IMR-90 (cell line): ENCODE results near the gene BRAF. TPM values are rescaled to one million over a fixed set of nuclear protein-coding genes. Genes with fewer than 3 reads are reported as not detected.

Experiments
- ATAC-seq: fragments of 200-7000 bp; cut with Tn5 transposase; 2 replicates; pipeline ENCODE4 v1.9.1; 2020; ENCODE audit warnings: low read depth, mild to moderate bottlenecking, moderate library complexity
- BruUV-seq: library from RNA; stranded (reverse); fragments of 400-500 nt; replicated peaks from 2 replicates; lab custom pipeline; 2021; lab: Mats Ljungman, UMichigan
- CTCF ChIA-PET: fragments of 300-600 bp; formaldehyde crosslinking; extraction: SDS; loops from one replicate; lab custom pipeline; 2021; ENCODE audit warnings: antibody characterized with exemption; lab: Yijun Ruan, JAX
- POLR2A ChIA-PET: fragments of 300-600 bp; sonication (Branson Sonifier 250); formaldehyde crosslinking; loops from one replicate; lab custom pipeline; 2022; ENCODE audit warnings: antibody characterized with exemption; ENCODE audit not compliant: unreplicated experiment; lab: Charles Lee
- DNase-seq: peaks from one replicate; pipeline ENCODE4 v3.0.0; 2013
- H2AFZ ChIP-seq: replicated peaks from 2 replicates; pipeline ENCODE3; 2013; ENCODE audit warnings: low read length, mild to moderate bottlenecking; ENCODE audit not compliant: poor library complexity
- H2AK5ac ChIP-seq: 2 replicates; pipeline ENCODE4 v1.6.1; 2013; ENCODE audit warnings: low read depth, low read length, inconsistent platforms
- H2AK9ac ChIP-seq: replicated peaks from 2 replicates; pipeline ENCODE3; 2013; ENCODE audit warnings: mild to moderate bottlenecking, low read depth, low read length, moderate library complexity; ENCODE audit not compliant: poor library complexity
- H2BK120ac ChIP-seq: 2 replicates; pipeline ENCODE4 v1.6.1; 2013; ENCODE audit warnings: low read depth, low read length, inconsistent platforms
- H2BK15ac ChIP-seq: 3 replicates; pipeline ENCODE4 v1.6.1; 2013; ENCODE audit warnings: low read depth, low read length, inconsistent platforms
- H2BK20ac ChIP-seq: 2 replicates; pipeline ENCODE4 v1.6.1; 2013; ENCODE audit warnings: low read depth, mild to moderate bottlenecking, inconsistent platforms, low read length, moderate library complexity
- H2BK5ac ChIP-seq: 2 replicates; pipeline ENCODE4 v1.6.1; 2013; ENCODE audit warnings: mild to moderate bottlenecking, low read depth, low read length, inconsistent platforms; ENCODE audit not compliant: poor library complexity, severe bottlenecking
- H3K14ac ChIP-seq: replicated peaks from 2 replicates; pipeline ENCODE4 v1.6.1; 2013; ENCODE audit warnings: low read depth, low read length, inconsistent platforms
- H3K18ac ChIP-seq: 2 replicates; pipeline ENCODE4 v1.6.1; 2013; ENCODE audit warnings: low read depth, low read length, control low read depth
- H3K23ac ChIP-seq: 2 replicates; pipeline ENCODE4 v1.6.1; 2013; ENCODE audit warnings: low read depth, low read length, inconsistent platforms
- H3K27ac ChIP-seq: 2 replicates; pipeline ENCODE4 v1.5.1; 2013; ENCODE audit warnings: mild to moderate bottlenecking, control low read depth, low read length; ENCODE audit not compliant: insufficient read depth
- H3K27me3 ChIP-seq: 2 replicates; pipeline ENCODE4 v1.6.1; 2013; ENCODE audit warnings: low read length; ENCODE audit not compliant: control insufficient read depth, insufficient read depth
- H3K36me3 ChIP-seq: 2 replicates; pipeline ENCODE4 v1.6.1; 2013; ENCODE audit warnings: low read length, mixed read lengths; ENCODE audit not compliant: control insufficient read depth, insufficient read depth
- H3K4ac ChIP-seq: 2 replicates; pipeline ENCODE4 v1.6.1; 2013; ENCODE audit warnings: low read depth, low read length, inconsistent platforms
- H3K4me1 ChIP-seq: 2 replicates; pipeline ENCODE4 v1.6.1; 2013; ENCODE audit warnings: low read length, mixed read lengths; ENCODE audit not compliant: control insufficient read depth, insufficient read depth
- H3K4me2 ChIP-seq: 2 replicates; pipeline ENCODE4 v1.6.1; 2013; ENCODE audit warnings: low read depth, mild to moderate bottlenecking, control low read depth, low read length, moderate library complexity
- H3K4me3 ChIP-seq: 2 replicates; pipeline ENCODE4 v1.5.1; 2013; ENCODE audit warnings: low read depth, mild to moderate bottlenecking, control low read depth, low read length, moderate library complexity; ENCODE audit not compliant: insufficient read depth
- H3K56ac ChIP-seq: 2 replicates; pipeline ENCODE4 v1.6.1; 2013; ENCODE audit warnings: low read length, inconsistent platforms; ENCODE audit not compliant: insufficient read depth; ENCODE audit errors: extremely low read depth
- H3K79me1 ChIP-seq, 2 experiments: 2 replicates each; pipeline ENCODE4 v1.6.1; 2013; ENCODE audit warnings: low read length in 2 of 2, inconsistent platforms in 1 of 2, low read depth in 1 of 2
- H3K9ac ChIP-seq: 2 replicates; pipeline ENCODE4 v1.6.1; 2013; ENCODE audit warnings: low read depth, low read length, control low read depth
- H3K9me1 ChIP-seq: 2 replicates; pipeline ENCODE4 v1.6.1; 2013; ENCODE audit warnings: low read length, inconsistent platforms; ENCODE audit not compliant: insufficient read depth
- H3K9me3 ChIP-seq: 2 replicates; pipeline ENCODE4 v1.6.1; 2013; ENCODE audit warnings: low read length; ENCODE audit not compliant: control insufficient read depth, insufficient read depth
- H4K20me1 ChIP-seq: 2 replicates; pipeline ENCODE4 v1.6.1; 2013; ENCODE audit warnings: low read length, inconsistent platforms; ENCODE audit not compliant: insufficient read depth
- H4K5ac ChIP-seq: 2 replicates; pipeline ENCODE4 v1.6.1; 2013; ENCODE audit warnings: mild to moderate bottlenecking, low read depth, low read length, control low read depth
- H4K8ac ChIP-seq, 2 experiments: 2 replicates each; pipeline ENCODE4 v1.6.1; 2013; ENCODE audit warnings: low read depth in 2 of 2, low read length in 2 of 2, control low read depth in 1 of 2, inconsistent platforms in 1 of 2
- H4K91ac ChIP-seq: 2 replicates; pipeline ENCODE4 v1.6.1; 2013; ENCODE audit warnings: low read depth, low read length, inconsistent platforms; ENCODE audit not compliant: insufficient read depth
- RCOR1 ChIP-seq: IDR thresholded peaks from 2 replicates; pipeline ENCODE4 v1.6.1; 2012; ENCODE audit warnings: mild to moderate bottlenecking, low read length, improper control_type of control experiment; ENCODE audit not compliant: insufficient replicate concordance
- SMC3 ChIP-seq: fragments of 150-350 bp; IDR thresholded peaks from 2 replicates; pipeline ENCODE4 v1.6.1; 2016; ENCODE audit warnings: low read depth, mild to moderate bottlenecking, antibody characterized with exemption, low read length, moderate library complexity
- USF2 ChIP-seq: fragments of 150-350 bp; IDR thresholded peaks from 2 replicates; pipeline ENCODE4 v1.6.1; 2017; ENCODE audit warnings: mild to moderate bottlenecking, antibody characterized with exemption, low read length, low read depth
- WGBS, 2 experiments: methylation state at CpG; one replicate each; pipeline versions ENCODE4 v1.1.5 to v1.1.7; 2013; ENCODE audit warnings: missing lambda C conversion rate in 2 of 2; ENCODE audit not compliant: insufficient read length in 1 of 2; ENCODE audit errors: extremely low coverage in 2 of 2; 5-methylcytosine and 5-hydroxymethylcytosine counted together
- dilution Hi-C: fragments of 300-500 bp; cut with HindIII; formaldehyde crosslinking; loops from one replicate; pipeline ENCODE4 v1.14.3; 2018; ENCODE audit warnings: low sequenced_read_pairs; ENCODE audit not compliant: unreplicated experiment
- in situ Hi-C: fragments of 300-500 bp; cut with MboI; formaldehyde crosslinking; loops from 3 replicates; pipeline ENCODE4 v1.14.3; 2019; ENCODE audit warnings: low sequenced_read_pairs, inconsistent platforms, mixed read lengths
- intact Hi-C: fragments of 100-400 bp; cut with micrococcal nuclease; formaldehyde crosslinking; loops from 2 replicates; pipeline ENCODE4 v1.10.0; 2022
- polyA plus RNA-seq, 3 experiments: library from polyadenylated mRNA; depleted of rRNA; stranded (reverse); fragments of >200 nt; gene quantifications; 2 replicates each; pipeline ENCODE4 v1.2.3, GENCODE V29; 2012; ENCODE audit warnings: low replicate concordance in 1 of 3
- total RNA-seq: library from RNA; depleted of rRNA; stranded (reverse); fragments of >200 nt; gene quantifications from 2 replicates; pipeline ENCODE4 v1.2.3, GENCODE V29; 2012

Gene BRAF
- total and polyA plus RNA-seq, 2 of the 4 experiments (the other 2 are of a cell fraction) = 5.7 to 12.9 TPM

- Histone ChIP-seq H3K9ac (no peak overlapping the region), H3K4me3 (no peak overlapping the region), H3K23ac (no peak overlapping the region), H3K4me2 (no peak overlapping the region), H2AK9ac (no peak overlapping the region), H2AFZ (no peak overlapping the region), H2BK120ac (no peak overlapping the region), H2BK15ac (no peak overlapping the region), H3K79me1 (peaks cover 19 to 41% of the 10 kb centered on the region in 2 experiments), H4K8ac (no peak overlapping the region), H3K27ac (no peak overlapping the region), H3K27me3 (no peaks in the 10 kb centered on the region), H2BK20ac (no peak overlapping the region), H4K5ac (no peak overlapping the region), H3K4ac (no peak overlapping the region), H3K56ac (no peak overlapping the region), H4K20me1 (peaks cover 19% of the 10 kb centered on the region), H3K36me3 (no peaks in the 10 kb centered on the region), H3K9me3 (no peaks in the 10 kb centered on the region), H3K9me1 (peaks cover 5% of the 10 kb centered on the region; the same call in 1 of the 2 replicates), H2AK5ac (no peak overlapping the region), H2BK5ac (no peak overlapping the region), H3K4me1 (peaks cover 4% of the 10 kb centered on the region), H3K18ac (no peak overlapping the region), H4K91ac (no peak overlapping the region), H3K14ac (no peak overlapping the region)
- TF ChIP-seq RCOR1 (no peak), SMC3 (no peak), USF2 (no peak)
- BruUV-seq = no TSS peak
- CTCF ChIA-PET = no interaction called here
- dilution Hi-C loops = no loop called here
- in situ Hi-C loops = no loop called here
- intact Hi-C loops = loop anchor here (5.0 kb wide), 1 partner anchor 42 kb away; no protein-coding TSS in a partner anchor
- DNase-seq (no peak), ATAC-seq (no peak)
- POLR2A ChIA-PET = no interaction called here
- WGBS, 2 experiments = 100% methylated on average over 2 of the region's 8 CpGs; no CpG with 5 or more reads in 1 of the 2 experiments
These were observed 55.3 kb downstream of the BRAF start for GRCh38 chr7:140869430-140869829.
